Endodermal cell (in vitro differentiated cells): Measurements from ENCODE around the gene IMMP2L. TPM values are rescaled to one million over a fixed set of nuclear protein-coding genes. Genes with fewer than 3 reads are reported as not detected.

Experiments
- DNase-seq: peaks from one replicate; pipeline ENCODE4 v3.0.0-alpha.2; 2017
- H3K27ac ChIP-seq: 2 replicates; pipeline ENCODE4 v1.5.1; 2013; ENCODE audit warnings: mild to moderate bottlenecking, low read depth, low read length, moderate library complexity
- H3K27me3 ChIP-seq: 2 replicates; pipeline ENCODE4 v1.6.1; 2013; ENCODE audit warnings: mild to moderate bottlenecking, low read length, moderate library complexity; ENCODE audit not compliant: insufficient read depth, control insufficient read depth, poor library complexity, severe bottlenecking
- H3K36me3 ChIP-seq: 2 replicates; pipeline ENCODE4 v1.7.0; 2013; ENCODE audit warnings: mild to moderate bottlenecking, low read length, moderate library complexity; ENCODE audit not compliant: control insufficient read depth, insufficient read depth
- H3K4me1 ChIP-seq: one replicate; pipeline ENCODE4 v1.7.0; 2013; ENCODE audit warnings: low read length; ENCODE audit not compliant: control insufficient read depth, insufficient read depth
- H3K4me3 ChIP-seq: 2 replicates; pipeline ENCODE4 v1.5.1; 2013; ENCODE audit warnings: mild to moderate bottlenecking, low read length, moderate library complexity
- H3K9ac ChIP-seq: 2 replicates; pipeline ENCODE4 v1.6.1; 2013; ENCODE audit warnings: mild to moderate bottlenecking, low read length, moderate library complexity; ENCODE audit not compliant: poor library complexity, severe bottlenecking; ENCODE audit errors: extremely low read depth
- H3K9me3 ChIP-seq: 2 replicates; pipeline ENCODE4 v1.6.1; 2013; ENCODE audit warnings: mild to moderate bottlenecking, low read length, moderate library complexity; ENCODE audit not compliant: control insufficient read depth
- H3K27ac Mint-ChIP-seq: 2 replicates; pipeline ENCODE4 v1.8.0; 2020; ENCODE audit warnings: mixed read lengths
- H3K27me3 Mint-ChIP-seq: 2 replicates; pipeline ENCODE4 v1.8.0; 2021; ENCODE audit warnings: mild to moderate bottlenecking, mixed read lengths; ENCODE audit not compliant: insufficient read depth
- H3K36me3 Mint-ChIP-seq: 2 replicates; pipeline ENCODE4 v1.8.0; 2020; ENCODE audit warnings: low read depth, mixed read lengths
- H3K4me1 Mint-ChIP-seq: 2 replicates; pipeline ENCODE4 v1.8.0; 2020; ENCODE audit warnings: mixed read lengths
- H3K4me3 Mint-ChIP-seq: 2 replicates; pipeline ENCODE4 v1.8.0; 2020; ENCODE audit warnings: mild to moderate bottlenecking, moderate library complexity, mixed read lengths
- H3K9me3 Mint-ChIP-seq: 2 replicates; pipeline ENCODE4 v1.8.0; 2020; ENCODE audit warnings: mild to moderate bottlenecking, mixed read lengths
- WGBS, 2 experiments: methylation state at CpG; one replicate each; pipeline versions ENCODE4 v1.1.5 to v1.1.7; 2013; ENCODE audit warnings: missing lambda C conversion rate in 2 of 2, mixed read lengths in 1 of 2; ENCODE audit not compliant: insufficient coverage in 1 of 2, insufficient read length in 1 of 2; 5-methylcytosine and 5-hydroxymethylcytosine counted together
- total RNA-seq, 2 donors: library from RNA; stranded (reverse); fragmentation: NEBNext Ultra II Directional in 1 of 2; extraction: Animal tissue kit (Norgen Biotek cat#: 25700) in 1 of 2; gene quantifications; 2 replicates in 1 of 2; 3 replicates in 1 of 2; pipeline ENCODE4 v1.2.1, GENCODE V29; 2021
- TF ChIP-seq, protein P1 (sequence below): fragments of 200-600 bp; sonication (generic); conservative IDR thresholded peaks from 2 replicates; pipeline ENCODE4 v1.5.0; 2021; ENCODE audit warnings: antibody characterized with exemption, mild to moderate bottlenecking

Gene IMMP2L
- total RNA-seq, 2 donors from 2014 or later: 17.7 to 19.4 TPM

DNA sequence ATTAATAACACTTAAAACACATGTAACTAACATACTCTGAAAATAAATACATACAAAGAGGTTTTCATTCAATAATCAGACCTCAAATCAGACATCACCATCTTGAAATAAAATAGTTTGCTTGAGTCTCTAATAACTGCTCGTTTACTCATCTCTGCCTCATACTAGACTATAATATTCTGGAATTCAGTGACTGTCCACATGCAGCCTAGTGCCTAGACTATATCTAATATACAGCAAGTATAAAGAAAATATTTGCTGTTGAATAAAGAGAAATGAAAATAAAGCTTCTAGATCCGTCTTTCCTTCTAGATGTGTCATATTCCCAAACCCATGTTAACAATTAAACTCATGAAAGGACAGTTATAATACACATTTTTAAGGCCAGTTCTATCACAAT lies 707.6 kb downstream of the IMMP2L start:
- Mint-ChIP-seq H3K27ac (no peak overlapping the region), H3K4me1 (peaks cover 3% of the 10 kb centered on the region), H3K27me3 (no peaks in the 10 kb centered on the region), H3K9me3 (peaks cover 6% of the 10 kb centered on the region), H3K4me3 (no peak overlapping the region), H3K36me3 (peaks cover 2% of the 10 kb centered on the region)
- no peak overlapping the region for H3K27ac ChIP-seq
- no peaks in the 10 kb centered on the region for H3K36me3 ChIP-seq
- DNase-seq: no peak
- WGBS, 2 experiments: 87% methylated on average over 2 of the region's 2 CpGs; no CpG with 5 or more reads in 1 of the 2 experiments
- H3K27me3 ChIP-seq: no peaks in the 10 kb centered on the region
- no peak overlapping the region for H3K4me3 ChIP-seq
- H3K9me3 ChIP-seq: peaks cover 5% of the 10 kb centered on the region
- TF ChIP-seq, protein P1, sequence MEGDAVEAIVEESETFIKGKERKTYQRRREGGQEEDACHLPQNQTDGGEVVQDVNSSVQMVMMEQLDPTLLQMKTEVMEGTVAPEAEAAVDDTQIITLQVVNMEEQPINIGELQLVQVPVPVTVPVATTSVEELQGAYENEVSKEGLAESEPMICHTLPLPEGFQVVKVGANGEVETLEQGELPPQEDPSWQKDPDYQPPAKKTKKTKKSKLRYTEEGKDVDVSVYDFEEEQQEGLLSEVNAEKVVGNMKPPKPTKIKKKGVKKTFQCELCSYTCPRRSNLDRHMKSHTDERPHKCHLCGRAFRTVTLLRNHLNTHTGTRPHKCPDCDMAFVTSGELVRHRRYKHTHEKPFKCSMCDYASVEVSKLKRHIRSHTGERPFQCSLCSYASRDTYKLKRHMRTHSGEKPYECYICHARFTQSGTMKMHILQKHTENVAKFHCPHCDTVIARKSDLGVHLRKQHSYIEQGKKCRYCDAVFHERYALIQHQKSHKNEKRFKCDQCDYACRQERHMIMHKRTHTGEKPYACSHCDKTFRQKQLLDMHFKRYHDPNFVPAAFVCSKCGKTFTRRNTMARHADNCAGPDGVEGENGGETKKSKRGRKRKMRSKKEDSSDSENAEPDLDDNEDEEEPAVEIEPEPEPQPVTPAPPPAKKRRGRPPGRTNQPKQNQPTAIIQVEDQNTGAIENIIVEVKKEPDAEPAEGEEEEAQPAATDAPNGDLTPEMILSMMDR: no peak
- no peak overlapping the region for H3K9ac ChIP-seq
- H3K4me1 ChIP-seq: no peaks in the 10 kb centered on the region

DNA sequence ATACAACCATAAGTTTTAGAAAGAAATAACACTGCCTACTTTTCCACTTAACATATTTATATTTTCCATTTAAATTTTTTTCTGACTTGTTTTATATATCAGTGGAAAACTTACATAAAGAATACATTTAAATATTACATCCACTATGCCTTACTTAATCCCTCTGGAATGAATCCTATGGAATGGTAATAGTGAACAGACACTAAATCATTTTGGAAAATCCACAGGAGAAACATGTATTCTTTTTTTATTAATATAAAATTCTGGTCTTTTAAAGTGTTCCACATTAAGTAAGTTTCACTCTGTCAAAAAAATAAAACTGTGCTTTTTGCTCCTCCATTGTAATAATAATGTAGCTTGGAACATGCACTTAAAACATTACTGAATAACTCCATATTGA lies 708.1 kb downstream of the IMMP2L start:
- Histone ChIP-seq H3K4me3 (no peak overlapping the region), H3K27me3 (no peaks in the 10 kb centered on the region), H3K36me3 (no peaks in the 10 kb centered on the region), H3K9me3 (peaks cover 5% of the 10 kb centered on the region), H3K9ac (no peak overlapping the region), H3K27ac (no peak overlapping the region), H3K4me1 (no peaks in the 10 kb centered on the region)
- peaks cover 6% of the 10 kb centered on the region for H3K9me3 Mint-ChIP-seq
- H3K4me1 Mint-ChIP-seq: peaks cover 3% of the 10 kb centered on the region
- H3K36me3 Mint-ChIP-seq: peaks cover 2% of the 10 kb centered on the region
- H3K27ac Mint-ChIP-seq: no peak overlapping the region
- no peak for DNase-seq
- TF ChIP-seq, protein P1: no peak
- H3K27me3 Mint-ChIP-seq: no peaks in the 10 kb centered on the region
- no peak overlapping the region for H3K4me3 Mint-ChIP-seq

DNA sequence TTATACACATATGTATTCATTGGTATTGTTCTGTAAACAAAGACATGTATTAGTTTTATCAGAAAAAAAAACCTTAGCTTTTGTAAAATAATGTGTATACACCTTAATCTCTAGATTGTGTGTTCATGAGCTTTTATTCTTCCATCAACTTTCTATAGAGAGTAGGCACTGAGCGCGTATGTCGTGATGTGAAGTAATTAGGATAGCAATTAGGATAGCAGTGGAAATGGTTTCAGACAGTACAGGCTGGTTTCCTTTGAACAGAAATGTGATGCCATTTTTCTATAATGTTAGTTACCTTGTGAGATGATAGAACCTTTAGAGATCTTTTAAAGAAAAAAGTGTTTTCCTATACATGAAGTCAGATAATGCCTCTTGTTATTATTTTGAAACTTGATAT lies 709.0 kb downstream of the IMMP2L start:
- no peaks in the 10 kb centered on the region for H3K27me3 Mint-ChIP-seq
- no peak for DNase-seq
- Histone ChIP-seq H3K27ac (no peak overlapping the region), H3K4me1 (no peaks in the 10 kb centered on the region), H3K27me3 (no peaks in the 10 kb centered on the region), H3K9me3 (peaks cover 12% of the 10 kb centered on the region), H3K4me3 (no peak overlapping the region), H3K36me3 (no peaks in the 10 kb centered on the region), H3K9ac (no peak overlapping the region)
- H3K4me1 Mint-ChIP-seq: peaks cover 3% of the 10 kb centered on the region
- 77 to 81% methylated on average over 3 of the region's 3 CpGs for WGBS, 2 experiments
- peaks cover 10% of the 10 kb centered on the region for H3K9me3 Mint-ChIP-seq
- TF ChIP-seq, protein P1: no peak
- no peak overlapping the region for H3K27ac Mint-ChIP-seq
- peaks cover 4% of the 10 kb centered on the region for H3K36me3 Mint-ChIP-seq
- H3K4me3 Mint-ChIP-seq: no peak overlapping the region
